Ovary (tissue), 3 donors: ENCODE measurements around the gene FBXL19.

ENCODE experiments used
- POLR2A ChIP-seq: fragments of 450-650 bp; IDR thresholded peaks from one replicate; pipeline ENCODE4 v1.6.1; 2017; ENCODE audit warnings: antibody characterized with exemption, mild to moderate bottlenecking, moderate library complexity
- TF ChIP-seq, protein P1 (sequence below), 3 donors: fragments of 450-650 bp in 2 of 3; fragments of 200-600 bp in 1 of 3; IDR thresholded peaks; one replicate each; pipeline versions ENCODE4 v1.5.1 to v1.8.0; 2016 to 2022; ENCODE audit warnings: antibody characterized with exemption in 3 of 3, mild to moderate bottlenecking in 1 of 3
- donor health status: DM: no; HTN: no; CAD: no.

DNA sequence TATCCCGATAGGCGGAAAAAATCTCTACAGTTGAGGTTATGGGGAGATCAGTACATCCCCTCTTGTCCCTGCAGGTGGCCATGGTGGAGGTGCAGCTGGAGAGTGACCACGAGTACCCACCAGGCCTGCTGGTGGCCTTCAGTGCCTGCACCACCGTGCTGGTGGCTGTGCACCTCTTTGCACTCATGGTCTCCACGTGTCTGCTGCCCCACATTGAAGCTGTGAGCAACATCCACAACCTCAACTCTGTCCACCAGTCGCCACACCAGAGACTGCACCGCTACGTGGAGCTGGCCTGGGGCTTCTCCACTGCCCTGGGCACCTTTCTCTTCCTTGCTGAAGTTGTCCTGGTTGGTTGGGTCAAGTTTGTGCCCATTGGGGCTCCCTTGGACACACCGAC lies 29.7 kb downstream of the FBXL19 start:
- TF ChIP-seq POLR2A: no peak
- TF ChIP-seq, protein P1, sequence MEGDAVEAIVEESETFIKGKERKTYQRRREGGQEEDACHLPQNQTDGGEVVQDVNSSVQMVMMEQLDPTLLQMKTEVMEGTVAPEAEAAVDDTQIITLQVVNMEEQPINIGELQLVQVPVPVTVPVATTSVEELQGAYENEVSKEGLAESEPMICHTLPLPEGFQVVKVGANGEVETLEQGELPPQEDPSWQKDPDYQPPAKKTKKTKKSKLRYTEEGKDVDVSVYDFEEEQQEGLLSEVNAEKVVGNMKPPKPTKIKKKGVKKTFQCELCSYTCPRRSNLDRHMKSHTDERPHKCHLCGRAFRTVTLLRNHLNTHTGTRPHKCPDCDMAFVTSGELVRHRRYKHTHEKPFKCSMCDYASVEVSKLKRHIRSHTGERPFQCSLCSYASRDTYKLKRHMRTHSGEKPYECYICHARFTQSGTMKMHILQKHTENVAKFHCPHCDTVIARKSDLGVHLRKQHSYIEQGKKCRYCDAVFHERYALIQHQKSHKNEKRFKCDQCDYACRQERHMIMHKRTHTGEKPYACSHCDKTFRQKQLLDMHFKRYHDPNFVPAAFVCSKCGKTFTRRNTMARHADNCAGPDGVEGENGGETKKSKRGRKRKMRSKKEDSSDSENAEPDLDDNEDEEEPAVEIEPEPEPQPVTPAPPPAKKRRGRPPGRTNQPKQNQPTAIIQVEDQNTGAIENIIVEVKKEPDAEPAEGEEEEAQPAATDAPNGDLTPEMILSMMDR (IDR thresholded peaks at IDR 0.05): no peak
